ENCODE measurements around the gene DOCK1.

DOCK1 gene

GRCh38 chr10:126921162-126921561 lies 15.9 kb downstream of the DOCK1 start:
- no peak overlapping the region for H3K4me2 ChIP-seq (ENCODE audit: low read length)
- no peaks in the 10 kb centered on the region for H3K4me1 ChIP-seq
- H3K4me3 ChIP-seq (ENCODE audit: low read depth, low read length) = no peak overlapping the region
- H3K27ac ChIP-seq = no peak overlapping the region
- peaks cover 8% of the 10 kb centered on the region for H3K79me2 ChIP-seq
- H3K27me3 ChIP-seq (ENCODE audit: control insufficient read depth, insufficient read depth, low read length) = no peaks in the 10 kb centered on the region
- H3K9ac ChIP-seq = no peak overlapping the region
- no peaks in the 10 kb centered on the region for H3K36me3 ChIP-seq (ENCODE audit: control insufficient read depth, insufficient read depth, low read length)
- no peak overlapping the region for H2AFZ ChIP-seq
- H3K9me3 ChIP-seq (ENCODE audit: control insufficient read depth, low read length) = no peaks in the 10 kb centered on the region
- TF ChIP-seq CTCF (IDR thresholded peaks at IDR 0.05) = no peak

GRCh38 chr10:126921974-126922525 lies 16.8 kb downstream of the DOCK1 start:
- no peak overlapping the region for H3K4me3 ChIP-seq (ENCODE audit: low read depth, low read length)
- no peaks in the 10 kb centered on the region for H3K9me3 ChIP-seq (ENCODE audit: control insufficient read depth, low read length)
- H2AFZ ChIP-seq = no peak overlapping the region
- H3K9ac ChIP-seq = no peak overlapping the region
- no peaks in the 10 kb centered on the region for H3K4me1 ChIP-seq
- peaks cover 8% of the 10 kb centered on the region for H3K79me2 ChIP-seq
- TF ChIP-seq CTCF (IDR thresholded peaks at IDR 0.05) = no peak
- no peak overlapping the region for H3K27ac ChIP-seq
- H3K36me3 ChIP-seq (ENCODE audit: control insufficient read depth, insufficient read depth, low read length) = no peaks in the 10 kb centered on the region
- H3K4me2 ChIP-seq (ENCODE audit: low read length) = no peak overlapping the region
- no peaks in the 10 kb centered on the region for H3K27me3 ChIP-seq (ENCODE audit: control insufficient read depth, insufficient read depth, low read length)

DNA sequence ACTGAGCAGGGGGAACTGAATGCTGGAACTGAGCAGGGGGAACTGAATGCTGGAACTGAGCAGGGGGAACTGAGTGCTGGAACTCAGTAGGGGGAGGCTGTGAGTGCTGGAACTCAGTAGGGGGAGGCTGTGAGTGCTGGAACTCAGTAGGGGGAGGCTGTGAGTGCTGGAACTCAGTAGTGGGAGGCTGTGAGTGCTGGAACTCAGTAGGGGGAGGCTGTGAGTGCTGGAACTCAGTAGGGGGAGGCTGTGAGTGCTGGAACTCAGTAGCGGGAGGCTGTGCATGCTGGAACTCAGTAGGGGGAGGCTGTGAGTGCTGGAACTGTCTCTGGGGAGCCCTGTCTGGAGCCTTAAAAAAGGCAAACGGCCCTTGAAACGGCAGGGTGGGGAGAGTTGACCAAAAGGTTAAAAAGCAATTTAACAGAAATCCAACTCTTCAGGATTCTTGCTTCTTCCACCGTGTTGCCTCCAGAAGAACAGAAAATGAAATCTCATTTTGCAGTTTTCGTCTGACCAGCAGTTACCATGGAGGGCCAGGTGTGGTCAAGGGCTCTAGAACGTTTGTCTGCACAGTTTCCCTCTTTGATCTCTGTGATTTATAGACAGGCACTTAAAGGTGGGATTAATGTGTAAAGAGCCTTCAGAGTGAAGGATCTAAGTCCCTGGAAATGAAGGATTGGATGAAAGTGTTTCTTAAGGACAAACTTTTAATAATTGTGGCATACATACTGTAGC lies 19.1 kb downstream of the DOCK1 start:
- H3K4me1 ChIP-seq = no peaks in the 10 kb centered on the region
- H3K27ac ChIP-seq = no peak overlapping the region
- H2AFZ ChIP-seq = no peak overlapping the region
- H3K27me3 ChIP-seq (ENCODE audit: control insufficient read depth, insufficient read depth, low read length) = no peaks in the 10 kb centered on the region
- H3K4me2 ChIP-seq (ENCODE audit: low read length) = no peak overlapping the region
- no peaks in the 10 kb centered on the region for H3K36me3 ChIP-seq (ENCODE audit: control insufficient read depth, insufficient read depth, low read length)
- H3K79me2 ChIP-seq = peaks cover 26% of the 10 kb centered on the region
- H3K9me3 ChIP-seq (ENCODE audit: control insufficient read depth, low read length) = no peaks in the 10 kb centered on the region
- H3K9ac ChIP-seq = no peak overlapping the region
- TF ChIP-seq CTCF (IDR thresholded peaks at IDR 0.05) = no peak
- H3K4me3 ChIP-seq (ENCODE audit: low read depth, low read length) = no peak overlapping the region

- Histone ChIP-seq H3K4me1 (no peaks in the 10 kb centered on the region), H3K79me2 (peaks cover 23% of the 10 kb centered on the region), H3K27ac (no peak overlapping the region), H3K4me3 (ENCODE audit: low read depth, low read length) (no peak overlapping the region), H3K27me3 (ENCODE audit: control insufficient read depth, insufficient read depth, low read length) (no peaks in the 10 kb centered on the region), H3K4me2 (ENCODE audit: low read length) (no peak overlapping the region), H3K9ac (no peak overlapping the region), H2AFZ (no peak overlapping the region), H3K36me3 (ENCODE audit: control insufficient read depth, insufficient read depth, low read length) (no peaks in the 10 kb centered on the region), H3K9me3 (ENCODE audit: control insufficient read depth, low read length) (no peaks in the 10 kb centered on the region)
- TF ChIP-seq CTCF (IDR thresholded peaks at IDR 0.05) = no peak
Measured at GRCh38 chr10:126924915-126925300, 19.7 kb downstream of the DOCK1 start.

GRCh38 chr10:126926568-126926967 lies 21.3 kb downstream of the DOCK1 start:
- H3K36me3 ChIP-seq (ENCODE audit: control insufficient read depth, insufficient read depth, low read length) = no peaks in the 10 kb centered on the region
- H3K4me3 ChIP-seq (ENCODE audit: low read depth, low read length) = no peak overlapping the region
- peaks cover 28% of the 10 kb centered on the region for H3K79me2 ChIP-seq
- no peak overlapping the region for H3K4me2 ChIP-seq (ENCODE audit: low read length)
- H3K27me3 ChIP-seq (ENCODE audit: control insufficient read depth, insufficient read depth, low read length) = no peaks in the 10 kb centered on the region
- no peak for TF ChIP-seq CTCF (IDR thresholded peaks at IDR 0.05)
- H2AFZ ChIP-seq = no peak overlapping the region
- no peaks in the 10 kb centered on the region for H3K4me1 ChIP-seq
- H3K9me3 ChIP-seq (ENCODE audit: control insufficient read depth, low read length) = no peaks in the 10 kb centered on the region
- H3K9ac ChIP-seq = no peak overlapping the region
- H3K27ac ChIP-seq = no peak overlapping the region

Measured in parathyroid adenoma (tissue), 2 donors.